ENCODE results near the gene GGA2.
"Not testable (repeated sequence)": the region's sequence is repeated elsewhere in the genome, so short reads cannot be mapped to it uniquely, and the experiment has no call there.

GGA2 gene

GRCh38 chr16:23510164-23510914 lies at the start of gene GGA2:
Gene GGA2 (minus strand): TSS chr16:23510494. CDS start chr16:23510411, 83 bp downstream.
- no peak for FAIRE-seq
- peak; percentile 63 for DNase-seq (ENCODE audit: low spot score)

DNA sequence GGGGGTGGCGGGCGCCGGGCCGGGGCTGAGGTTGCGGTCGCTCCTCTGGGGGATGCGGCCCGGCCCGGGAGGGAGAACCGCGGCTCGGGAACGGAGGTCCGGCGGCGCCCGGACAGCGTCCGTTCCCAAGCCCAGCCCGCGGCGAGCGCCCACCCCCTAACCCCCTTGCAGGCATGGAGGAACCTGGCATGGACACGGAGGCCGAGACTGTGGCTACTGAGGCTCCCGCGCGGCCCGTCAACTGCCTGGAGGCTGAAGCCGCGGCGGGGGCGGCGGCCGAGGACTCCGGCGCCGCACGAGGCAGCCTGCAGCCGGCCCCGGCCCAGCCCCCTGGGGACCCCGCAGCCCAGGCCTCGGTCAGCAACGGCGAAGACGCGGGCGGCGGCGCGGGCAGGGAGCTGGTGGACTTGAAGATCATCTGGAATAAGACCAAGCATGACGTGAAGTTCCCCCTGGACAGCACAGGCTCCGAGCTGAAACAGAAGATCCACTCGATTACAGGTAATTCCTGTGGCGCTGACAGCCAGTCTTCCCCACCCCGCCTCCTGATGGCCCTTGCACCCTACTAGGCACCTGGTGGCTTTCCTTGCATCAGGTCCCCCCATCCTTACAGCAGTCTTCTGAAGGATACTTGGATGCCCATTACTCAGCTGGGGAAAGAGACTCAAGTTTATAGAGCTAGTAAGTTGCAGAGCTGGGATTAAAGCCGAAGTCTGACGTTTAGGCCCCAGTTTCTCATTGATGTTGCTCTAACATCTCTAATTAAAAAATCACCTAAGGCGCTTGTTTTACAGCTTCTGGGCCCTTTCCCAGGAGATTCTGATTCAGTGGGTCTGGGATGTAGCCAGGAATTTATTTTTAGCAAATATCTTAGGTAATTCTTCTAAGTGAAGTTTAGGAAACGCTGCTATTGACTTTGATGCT lies 47.7 kb upstream of the GGA2 start:
- FAIRE-seq (no peak), DNase-seq (ENCODE audit: low spot score) (no peak)

GRCh38 chr16:23556881-23557778 lies 46.8 kb upstream of the GGA2 start, which contains the start of the genes EARS2 and UBFD1:
Gene EARS2 (minus strand): TSS chr16:23557350. CDS start chr16:23557343, 7 bp downstream.
Gene UBFD1 (plus strand): TSS chr16:23557727. CDS start chr16:23557743, 16 bp downstream.
- DNase-seq (ENCODE audit: low spot score) = peak; percentile 95
- FAIRE-seq = peak; percentile 86

DNA sequence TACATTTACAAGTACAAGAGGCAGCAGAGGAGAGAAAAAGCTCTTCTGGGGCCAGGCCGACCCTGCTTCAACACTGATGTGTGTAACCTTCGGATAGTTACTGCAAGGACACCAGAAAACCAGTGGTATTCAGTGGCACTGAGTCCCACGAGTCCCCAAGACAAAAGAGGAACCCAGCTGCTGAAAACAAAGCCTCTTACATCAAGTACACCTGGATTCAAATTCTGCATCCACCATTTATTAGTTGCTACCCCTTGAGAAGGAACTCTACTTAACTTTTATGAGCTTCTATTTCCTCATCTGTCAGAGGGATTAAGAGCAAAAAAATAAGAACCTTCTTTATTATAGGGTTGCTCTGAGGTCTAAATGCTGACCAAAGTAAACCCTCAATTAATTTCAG lies 44.2 kb upstream of the GGA2 start:
- FAIRE-seq (no peak), DNase-seq (ENCODE audit: low spot score) (no peak)

GRCh38 chr16:23552161-23552560 lies 41.9 kb upstream of the GGA2 start:
- DNase-seq (ENCODE audit: low spot score) (no peak), FAIRE-seq (no peak)

DNA sequence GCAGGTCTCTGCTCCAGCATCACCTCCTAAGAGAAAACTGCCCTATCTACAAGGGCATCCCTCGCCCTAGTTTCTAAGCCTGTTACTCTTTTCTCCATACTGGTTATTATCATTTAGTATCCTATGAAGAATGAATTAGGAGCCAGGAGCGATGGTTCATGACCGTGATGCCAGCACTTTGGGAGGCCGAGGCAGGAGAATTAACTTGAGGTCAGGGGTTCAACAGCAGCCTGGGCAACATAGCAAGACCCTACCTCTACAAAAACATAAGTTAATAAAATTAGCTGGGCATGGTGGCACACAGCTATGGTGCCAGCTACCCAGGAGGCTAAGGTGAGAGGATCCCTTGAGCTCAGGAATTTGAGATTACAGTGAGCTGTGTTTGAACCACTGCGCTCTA lies 39.6 kb upstream of the GGA2 start:
- no peak for DNase-seq (ENCODE audit: low spot score)
- no peak for FAIRE-seq

DNA sequence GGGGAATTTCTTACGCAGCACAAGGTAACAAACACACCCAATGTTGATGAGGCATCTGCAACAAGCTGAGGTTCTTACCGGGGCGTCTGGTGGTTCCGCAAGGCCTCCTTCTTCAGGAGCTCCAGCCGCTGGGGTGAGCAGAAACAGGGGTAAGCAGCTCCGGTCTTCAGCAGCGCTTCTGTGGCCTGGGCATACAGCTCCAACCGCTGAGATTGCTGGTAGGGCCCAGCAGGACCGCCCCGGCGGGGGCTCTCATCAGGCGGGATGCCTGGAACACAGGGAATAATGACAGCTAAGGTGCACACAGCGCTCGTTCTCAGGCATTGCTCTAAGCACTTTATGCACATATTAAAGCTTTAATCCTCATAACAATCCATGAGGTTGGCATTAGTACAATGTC lies 34.1 kb upstream of the GGA2 start:
- no peak for DNase-seq (ENCODE audit: low spot score)
- FAIRE-seq = no peak

DNA sequence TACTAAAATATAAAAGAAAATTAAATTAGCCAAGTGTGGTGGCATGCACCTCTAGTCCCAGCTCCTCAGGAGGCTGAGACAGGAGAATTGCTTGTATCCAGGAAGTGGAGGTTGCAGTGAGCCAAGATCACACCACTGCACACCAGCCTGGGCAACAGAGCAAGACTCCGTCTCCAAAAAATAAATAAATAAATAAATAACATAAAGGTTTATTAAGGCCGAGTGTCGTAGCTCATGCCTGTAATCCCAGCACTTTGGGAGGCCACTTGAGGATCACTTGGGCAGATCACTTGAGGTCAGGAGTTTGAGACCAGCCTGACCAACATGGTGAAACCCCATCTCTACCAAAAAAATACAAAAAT lies 30.5 kb upstream of the GGA2 start:
- FAIRE-seq; DNase-seq (ENCODE audit: low spot score): not testable (repeated sequence)

- FAIRE-seq = no peak
- no peak for DNase-seq (ENCODE audit: low spot score)
Observed at GRCh38 chr16:23539984-23540816, 29.9 kb upstream of the GGA2 start.

DNA sequence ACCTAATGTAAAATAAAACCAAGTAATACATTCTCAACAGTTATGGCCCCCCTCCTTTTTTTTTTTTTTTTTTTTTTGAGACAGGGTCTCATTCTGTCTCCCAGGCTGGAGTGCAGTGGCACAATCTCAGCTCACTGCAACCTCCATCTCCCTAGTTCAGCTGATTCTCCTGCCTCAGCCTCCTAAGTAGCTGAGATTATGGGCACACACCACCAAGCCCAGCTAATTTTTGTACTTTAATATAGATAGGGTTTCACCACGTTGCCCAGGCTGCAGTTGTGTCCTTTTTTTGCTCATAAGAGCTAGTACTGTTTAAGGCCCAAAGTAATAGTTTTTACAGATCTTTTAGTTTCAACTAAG lies 28.6 kb upstream of the GGA2 start:
- FAIRE-seq (no peak), DNase-seq (ENCODE audit: low spot score) (no peak)

GRCh38 chr16:23537390-23537789 lies 27.1 kb upstream of the GGA2 start:
- DNase-seq (ENCODE audit: low spot score) = no peak
- FAIRE-seq = no peak

DNA sequence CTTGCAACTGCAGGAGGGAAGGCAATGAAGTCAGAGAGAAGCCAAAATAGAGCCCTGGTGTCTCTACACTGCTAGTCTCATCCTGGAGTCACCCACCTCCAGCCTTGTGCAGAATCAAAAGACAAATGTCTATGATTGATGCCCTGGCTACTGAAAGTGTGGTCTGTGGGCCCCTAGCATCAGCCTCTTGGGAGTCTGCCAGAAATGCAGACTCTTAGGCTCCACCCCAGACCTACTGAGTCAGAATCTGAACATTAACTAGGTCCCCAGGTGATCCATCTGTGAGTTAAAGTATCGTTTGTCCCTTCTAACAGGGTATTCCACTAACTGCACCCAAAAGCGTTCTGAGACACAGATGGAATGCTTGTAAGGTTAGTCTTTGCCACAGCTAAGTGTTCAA lies 25.6 kb upstream of the GGA2 start:
- peak; percentile 86 for FAIRE-seq
- peak; percentile 77 for DNase-seq (ENCODE audit: low spot score)

DNA sequence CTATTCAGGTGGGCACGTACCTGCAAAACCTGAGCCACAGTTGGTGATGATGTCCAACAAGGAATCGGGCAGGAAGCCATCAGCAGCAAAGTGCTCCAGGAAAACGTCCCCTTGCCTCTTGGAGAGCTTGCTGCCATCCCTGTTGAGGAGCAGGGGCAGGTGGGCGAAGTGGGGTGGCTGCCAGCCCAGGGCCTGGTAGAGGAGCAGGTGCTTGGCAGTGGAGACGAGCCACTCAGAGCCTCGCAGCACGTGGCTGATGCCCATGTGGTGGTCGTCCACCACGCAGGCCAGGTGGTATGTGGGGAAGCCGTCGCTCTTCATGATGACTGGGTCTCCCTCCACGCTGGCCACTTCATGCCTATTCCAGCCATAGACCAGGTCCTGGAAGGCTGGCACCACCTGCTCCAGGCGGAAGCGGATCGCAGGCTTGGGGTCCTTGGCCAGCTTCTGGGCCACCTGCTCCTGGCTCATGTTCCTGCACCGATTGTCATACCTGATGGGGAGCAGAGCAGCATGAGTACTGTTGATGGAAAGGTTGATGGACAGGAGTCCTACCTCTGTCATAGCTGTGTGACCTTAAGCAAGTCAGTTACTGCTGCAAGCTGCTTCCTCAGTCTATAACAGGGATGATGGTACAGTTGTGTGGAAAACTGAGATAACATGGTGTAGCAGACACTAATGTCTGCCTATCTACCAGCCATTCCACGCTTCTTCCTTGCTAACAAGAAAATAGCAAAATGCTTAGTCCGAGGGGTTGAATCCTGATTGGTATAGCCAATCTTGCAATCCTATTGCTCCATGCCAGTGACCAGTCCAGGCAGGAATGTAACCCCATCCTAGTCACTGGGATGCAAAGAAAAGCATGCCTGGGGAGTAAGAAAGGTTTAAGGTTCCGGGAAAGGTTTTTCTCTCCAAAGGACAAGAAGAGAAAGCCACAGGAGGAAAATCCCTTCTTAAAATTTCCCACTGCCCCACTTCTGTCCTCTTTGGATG lies 24.9 kb upstream of the GGA2 start:
- DNase-seq (ENCODE audit: low spot score) = no peak
- FAIRE-seq = no peak

GRCh38 chr16:23532448-23532847 lies 22.2 kb upstream of the GGA2 start:
- FAIRE-seq = no peak
- no peak for DNase-seq (ENCODE audit: low spot score)

DNA sequence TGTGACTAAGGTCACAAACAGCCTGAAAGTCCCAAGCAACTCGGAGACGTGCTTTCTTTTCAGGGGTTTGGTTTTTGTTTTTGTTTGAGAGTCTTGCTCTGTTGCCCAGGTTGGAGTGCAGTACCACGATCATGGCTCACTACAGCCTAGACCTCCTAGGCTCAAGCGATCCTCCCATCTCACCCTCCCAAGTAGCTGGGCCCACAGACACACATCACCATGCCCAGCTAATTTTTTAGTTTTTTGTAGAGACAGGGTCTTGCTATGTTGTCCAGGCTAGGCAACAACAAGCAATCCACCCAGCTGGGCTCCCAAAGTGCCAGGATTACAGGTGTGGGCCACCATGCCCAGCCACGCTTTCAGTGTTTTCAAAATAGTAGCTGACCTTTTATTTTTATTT lies 19.8 kb upstream of the GGA2 start:
- DNase-seq (ENCODE audit: low spot score) = no peak

GRCh38 chr16:23528644-23529310 lies 18.5 kb upstream of the GGA2 start:
- no peak for FAIRE-seq
- no peak for DNase-seq (ENCODE audit: low spot score)

More for the DNA sequence above, 19.8 kb upstream of the GGA2 start:
- FAIRE-seq = no peak

DNA sequence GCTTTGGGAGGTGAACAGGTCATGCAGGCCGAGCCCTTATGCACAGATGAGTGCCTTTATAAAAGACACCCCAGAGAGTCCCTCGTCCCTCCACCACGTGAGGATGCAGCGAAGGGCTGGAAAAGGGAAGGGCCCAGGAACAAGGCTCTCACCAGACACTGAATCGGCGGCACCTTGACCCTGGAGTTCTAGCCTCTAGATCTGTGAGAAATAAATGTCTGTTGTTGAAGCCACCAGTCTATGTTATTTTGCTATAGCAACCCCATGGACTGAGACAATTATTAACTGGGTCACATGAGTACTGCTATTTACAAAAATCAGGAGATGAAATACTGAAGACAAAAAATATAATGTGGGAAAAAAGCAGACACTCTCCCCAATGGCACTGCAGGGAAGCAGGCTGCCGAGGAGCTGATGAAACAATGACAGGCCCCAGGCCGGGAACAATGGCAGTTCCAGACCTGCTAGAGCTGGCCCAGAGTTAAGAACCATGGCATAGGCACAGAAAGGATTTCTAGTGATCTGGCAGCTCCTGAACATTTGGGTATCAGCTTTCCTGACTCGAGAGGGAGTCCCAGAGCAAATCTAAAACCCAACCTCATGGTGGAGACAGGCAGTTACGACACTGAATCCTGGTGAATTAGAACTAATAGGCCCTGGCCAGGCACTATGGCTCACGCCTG lies 17.8 kb upstream of the GGA2 start:
- DNase-seq (ENCODE audit: low spot score) = no peak

DNA sequence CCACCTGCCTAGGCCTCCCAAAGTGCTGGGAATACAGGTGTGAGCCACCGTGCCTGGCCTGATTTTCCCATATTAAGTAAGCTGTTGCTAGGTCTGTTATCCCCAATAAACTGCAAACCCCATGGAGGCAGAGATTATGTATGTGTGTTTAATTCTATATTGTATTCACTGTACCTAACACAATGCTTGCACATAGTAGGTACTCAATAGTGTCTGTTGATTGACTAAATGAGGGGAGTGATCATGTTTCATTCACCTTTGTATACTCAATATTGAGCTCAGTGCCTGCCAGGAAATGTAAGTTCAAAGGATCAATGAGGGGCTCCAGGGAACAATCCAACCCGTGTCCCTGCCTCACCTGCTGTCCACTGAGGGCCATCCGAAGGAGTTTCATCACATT lies 14.6 kb upstream of the GGA2 start:
- no peak for DNase-seq (ENCODE audit: low spot score)
- no peak for FAIRE-seq

More for the DNA sequence above, 17.8 kb upstream of the GGA2 start:
- no peak for FAIRE-seq
